Brain pericyte (primary cell): Measurements from ENCODE around the gene CD14.
"Not testable (repeated sequence)": the region's sequence is repeated elsewhere in the genome, so short reads cannot be mapped to it uniquely, and the experiment has no call there.

Experiments
- DNase-seq: peaks from one replicate; pipeline ENCODE4 v3.0.0-alpha.2; 2012; ENCODE audit warnings: low read depth, low spot score

Gene CD14

DNA sequence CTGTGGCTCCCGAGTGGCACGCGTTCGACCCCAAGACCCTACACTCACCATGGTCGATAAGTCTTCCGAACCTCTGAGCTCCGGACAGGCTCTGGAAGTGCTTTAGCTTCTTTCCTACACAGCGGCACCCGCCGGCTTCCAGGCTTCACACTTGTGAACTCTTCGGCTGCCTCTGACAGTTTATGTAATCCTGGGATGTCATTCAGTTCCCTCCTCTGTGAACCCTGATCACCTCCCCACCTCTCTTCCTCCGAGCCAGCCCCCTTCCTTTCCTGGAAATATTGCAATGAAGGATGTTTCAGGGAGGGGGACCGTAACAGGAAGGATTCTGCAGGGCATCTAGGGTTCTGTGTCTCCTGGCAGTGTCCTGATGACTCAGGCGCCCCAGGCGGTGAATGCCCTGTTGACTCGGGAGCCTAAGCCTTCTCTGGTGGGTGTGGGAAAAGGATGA, at the start of gene CD14:
CD14 (minus strand) TSS at position 155 of the 451 bp plus-strand sequence; CDS start at position 51, 104 bp downstream.
- DNase-seq: no peak

- no peak for DNase-seq
These were observed 46.0 kb upstream of the CD14 start for GRCh38 chr5:140678993-140679392.

DNA sequence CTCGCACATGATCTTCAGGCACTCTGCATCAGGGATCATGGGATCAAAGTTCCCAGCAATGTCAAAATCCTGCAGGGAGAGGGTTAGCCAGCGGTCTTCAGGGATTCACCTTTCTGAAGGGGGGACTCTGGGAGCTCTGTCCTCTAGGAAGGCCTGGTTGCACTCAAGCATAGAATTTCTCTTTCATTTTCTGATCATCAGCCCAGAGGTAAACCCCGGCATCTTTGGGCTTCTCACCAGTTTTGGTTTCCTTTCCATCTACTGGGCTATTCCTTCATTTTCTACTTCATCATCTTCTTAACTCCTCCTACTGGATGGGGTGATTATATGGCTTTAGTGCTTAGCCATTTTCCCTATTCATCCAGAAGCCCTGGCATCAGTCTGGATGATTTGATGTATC, 45.0 kb upstream of the CD14 start:
- no peak for DNase-seq

- DNase-seq: no peak
These were observed 41.7 kb upstream of the CD14 start for GRCh38 chr5:140674629-140675028.

DNA sequence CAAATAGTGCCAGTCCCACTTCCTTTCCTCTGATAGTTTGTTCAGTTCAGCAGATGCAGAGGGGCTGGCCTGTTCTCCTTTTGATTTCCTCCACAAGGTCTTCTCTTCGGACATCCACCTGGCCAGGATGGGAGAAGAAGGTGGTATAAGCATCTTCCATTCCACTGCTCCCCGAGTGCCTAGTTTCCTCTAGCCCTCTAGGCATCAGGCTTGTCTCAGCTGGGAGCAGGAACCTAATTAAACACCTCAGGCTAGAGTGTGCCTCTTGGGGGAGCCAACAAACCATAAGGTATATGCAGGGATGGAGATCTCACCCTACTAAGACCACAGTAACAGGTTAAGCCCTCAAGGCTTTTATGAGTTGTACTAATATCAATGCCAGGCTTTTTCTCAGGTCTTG, 41.2 kb upstream of the CD14 start:
- no peak for DNase-seq

DNA sequence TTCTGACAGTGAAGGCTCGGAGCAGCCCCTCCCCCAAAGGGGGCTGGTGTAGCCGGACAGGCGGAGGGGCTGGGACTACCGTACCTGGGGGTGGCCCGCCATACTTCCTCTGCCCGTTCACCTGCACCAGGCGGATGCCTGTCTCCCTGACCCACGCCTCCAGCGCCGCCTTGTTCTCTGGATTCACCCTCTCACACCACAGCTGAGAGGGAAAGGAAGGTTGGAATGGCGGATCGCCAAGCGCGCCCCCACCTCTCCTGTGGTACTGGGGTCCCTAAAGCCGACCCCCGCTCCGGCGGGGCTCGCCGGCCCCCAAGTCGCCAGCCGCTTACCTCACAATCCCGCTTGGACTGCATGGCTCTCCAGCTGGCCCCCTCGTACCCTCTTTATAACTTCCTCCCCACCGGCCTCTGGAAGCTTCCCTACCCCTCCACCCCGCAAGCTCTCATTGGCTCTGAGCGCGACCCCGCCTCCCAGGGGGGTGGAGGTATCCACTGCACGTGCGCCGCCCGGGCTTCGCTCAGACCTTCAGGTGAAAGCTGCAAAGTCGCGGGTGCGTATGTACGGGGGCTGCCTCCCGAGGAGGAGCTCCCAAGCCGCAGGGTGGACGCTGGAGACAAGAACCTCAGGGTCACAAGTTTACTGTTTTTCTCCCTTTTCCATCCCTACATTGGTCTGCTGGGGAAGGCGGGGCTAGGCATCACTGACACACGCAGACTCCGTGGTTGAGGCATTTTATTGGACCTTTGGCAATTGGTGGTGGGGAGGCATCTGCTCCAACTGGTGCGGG, 40.4 kb upstream of the CD14 start, which contains the start of gene DND1:
DND1 (minus strand) TSS at position 390 of the 790 bp plus-strand sequence; CDS start at position 356, 34 bp downstream.
- DNase-seq: no peak

DNA sequence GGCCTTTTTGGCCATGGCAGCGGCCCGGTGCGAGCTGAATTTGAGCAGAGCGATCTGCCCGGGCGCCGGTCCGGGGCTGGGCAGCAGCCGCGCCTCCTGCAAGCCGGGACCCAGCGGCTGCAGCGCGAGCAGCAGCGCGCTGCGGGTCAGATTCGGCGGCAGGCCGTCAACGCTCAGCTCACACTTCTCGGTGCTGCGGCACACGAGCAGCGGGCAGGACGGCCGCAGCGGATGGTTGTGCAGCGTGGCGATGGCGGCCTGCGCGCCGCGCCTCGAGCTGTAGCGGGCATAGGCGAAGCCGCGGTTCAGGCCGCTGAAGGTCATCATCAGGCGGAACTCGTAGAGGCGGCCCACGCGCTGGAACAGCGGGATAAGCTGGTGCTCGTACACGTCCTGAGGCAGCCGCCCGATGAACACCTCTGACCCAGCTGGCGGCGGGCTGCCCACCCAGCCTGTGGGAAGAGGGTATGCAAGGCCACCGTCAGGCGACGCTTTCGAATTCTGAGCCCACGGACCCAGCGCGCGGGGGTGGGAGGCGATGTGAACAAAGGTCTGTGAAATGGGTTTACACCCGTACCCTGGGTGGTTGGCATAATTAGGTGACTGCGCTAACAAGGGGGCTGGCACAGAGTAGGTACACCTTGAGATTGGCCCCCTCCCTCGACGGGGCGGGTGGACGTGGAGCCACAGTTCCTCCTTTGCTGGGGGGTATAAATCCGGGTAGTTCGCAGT, 39.6 kb upstream of the CD14 start:
- no peak for DNase-seq

DNA sequence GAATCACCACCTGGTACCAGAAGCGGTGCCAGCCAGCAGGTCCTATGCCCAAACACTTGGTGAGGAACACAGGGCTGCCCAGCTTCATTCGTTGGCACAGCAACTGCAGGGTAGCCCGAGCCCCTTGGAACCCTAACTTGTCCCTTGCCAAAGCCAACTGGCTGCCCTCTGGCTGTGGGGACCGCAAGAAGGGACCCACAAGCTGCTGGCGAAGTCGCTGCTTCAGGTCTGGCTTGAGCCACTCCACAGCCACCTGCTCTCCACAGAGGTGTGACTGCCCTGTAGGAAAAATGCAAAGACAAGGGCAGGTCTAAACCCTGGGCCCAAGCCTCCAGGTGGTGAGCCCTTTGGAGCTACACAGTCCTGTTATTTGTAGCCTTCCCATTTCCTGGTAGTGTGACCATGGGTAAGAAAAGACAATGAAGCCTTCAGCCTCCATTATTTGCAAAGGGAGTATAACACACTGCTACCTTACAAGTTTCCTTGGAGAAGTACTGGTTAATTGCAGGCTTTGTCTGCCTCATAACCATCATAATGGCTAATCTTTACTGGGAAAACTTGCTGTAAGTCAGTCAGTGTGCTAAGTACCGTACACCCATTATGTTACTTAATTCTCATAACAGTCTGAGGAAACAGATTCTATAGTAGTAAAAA, 38.6 kb upstream of the CD14 start:
- no peak for DNase-seq

DNA sequence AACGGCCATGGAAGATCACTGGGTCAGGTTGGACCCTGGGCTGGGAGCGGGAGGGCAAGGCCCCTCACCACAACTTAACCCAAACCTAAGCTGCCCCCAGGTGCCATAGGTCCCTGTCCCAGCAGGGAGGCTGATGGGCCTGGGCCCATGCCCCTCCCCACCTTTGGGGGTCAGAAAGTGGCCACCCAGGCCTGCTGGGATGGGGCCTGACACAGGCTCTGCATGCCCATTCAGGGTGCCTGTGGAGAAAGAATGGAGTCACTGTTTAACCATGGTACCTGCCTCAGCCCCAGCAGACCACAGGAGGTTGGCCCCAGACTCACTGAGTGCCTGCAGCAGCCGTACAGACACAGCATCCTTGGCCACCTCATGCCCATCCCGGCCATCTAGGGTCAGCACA, 38.1 kb upstream of the CD14 start:
- not testable (repeated sequence) for DNase-seq

- DNase-seq: peak; percentile 58
These were observed 31.6 kb upstream of the CD14 start, which contains the start of gene WDR55 for GRCh38 chr5:140664359-140665119. Gene WDR55 (plus strand): TSS chr5:140664904. CDS start chr5:140664913, 9 bp downstream.

GRCh38 chr5:140664030-140664358, 31.0 kb upstream of the CD14 start:
- DNase-seq: no peak

DNA sequence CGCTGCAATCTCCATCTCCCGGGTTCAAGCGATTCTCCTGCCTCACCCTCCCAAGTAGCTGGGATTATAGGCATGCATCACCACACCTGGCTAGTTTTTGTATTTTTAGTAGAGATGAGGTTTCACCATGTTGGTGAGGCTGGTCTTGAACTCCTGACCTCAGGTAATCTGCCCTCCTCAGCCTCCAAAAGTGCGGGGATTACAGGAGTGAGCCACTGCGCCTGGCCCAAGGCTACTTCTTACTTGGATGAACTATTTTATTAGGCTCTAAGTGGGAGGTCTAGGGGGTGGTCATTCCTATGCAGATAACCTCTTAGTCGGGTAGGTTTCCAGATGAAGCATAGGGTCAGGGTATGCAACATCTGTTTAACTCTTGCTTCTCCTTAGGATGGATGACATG, 27.4 kb upstream of the CD14 start:
- not testable (repeated sequence) for DNase-seq

DNA sequence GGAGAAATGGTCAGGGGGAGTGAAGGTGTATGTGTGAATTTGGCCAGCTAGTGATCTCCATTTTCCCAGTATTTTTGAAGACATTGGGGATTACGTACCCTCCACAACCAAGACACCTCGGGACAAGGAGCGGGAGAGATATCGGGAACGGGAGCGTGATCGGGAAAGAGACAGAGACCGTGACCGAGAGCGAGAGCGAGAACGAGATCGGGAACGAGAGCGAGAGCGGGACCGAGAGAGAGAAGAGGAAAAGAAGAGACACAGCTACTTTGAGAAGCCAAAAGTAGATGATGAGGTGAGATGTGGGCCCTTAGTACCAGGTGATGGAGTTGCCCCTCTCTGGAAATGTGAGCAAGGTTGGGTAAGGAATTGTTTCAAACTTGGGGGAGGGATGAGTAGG, 25.9 kb upstream of the CD14 start:
- DNase-seq: no peak

GRCh38 chr5:140647042-140647419, 14.1 kb upstream of the CD14 start:
- DNase-seq: no peak

DNA sequence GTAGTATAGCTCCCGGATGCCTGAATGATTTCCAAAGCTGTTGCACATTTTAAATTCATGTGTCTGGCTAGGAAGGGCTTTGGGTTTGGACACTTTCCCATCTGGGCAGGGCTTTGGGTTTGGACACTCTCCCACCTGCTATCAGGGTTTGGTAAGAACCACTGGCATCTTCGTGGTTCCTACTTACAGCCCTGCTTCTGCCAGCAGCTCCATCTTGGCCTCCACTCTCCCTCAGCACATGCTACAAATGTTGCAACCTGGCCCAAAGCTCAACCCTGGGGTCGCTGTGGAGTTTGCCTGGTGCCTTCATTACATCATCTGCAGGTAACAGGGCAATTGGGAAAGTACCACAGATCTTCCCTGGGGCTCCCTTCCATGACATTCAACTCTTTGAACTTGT, 9.7 kb upstream of the CD14 start:
- no peak for DNase-seq

DNA sequence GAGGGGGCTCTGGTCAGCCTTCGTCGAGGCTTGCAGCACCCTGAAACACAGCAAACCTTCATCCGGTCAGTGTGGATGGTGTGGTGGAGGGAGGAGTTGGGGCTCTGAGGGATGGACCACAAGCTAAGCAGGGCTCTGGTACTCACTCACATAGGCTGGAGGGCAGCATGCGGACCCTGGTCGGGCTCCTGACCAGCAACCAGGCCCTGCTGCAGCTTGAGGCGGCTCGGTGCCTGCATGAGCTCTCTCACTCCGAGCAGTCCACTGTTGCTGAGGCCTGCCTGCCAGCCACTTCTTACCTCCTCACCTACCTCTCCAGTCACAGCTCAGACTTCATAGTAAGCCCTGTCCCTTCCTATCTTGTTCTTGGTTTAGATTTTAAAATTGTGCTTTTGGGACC, 8.7 kb upstream of the CD14 start:
- DNase-seq: no peak

DNA sequence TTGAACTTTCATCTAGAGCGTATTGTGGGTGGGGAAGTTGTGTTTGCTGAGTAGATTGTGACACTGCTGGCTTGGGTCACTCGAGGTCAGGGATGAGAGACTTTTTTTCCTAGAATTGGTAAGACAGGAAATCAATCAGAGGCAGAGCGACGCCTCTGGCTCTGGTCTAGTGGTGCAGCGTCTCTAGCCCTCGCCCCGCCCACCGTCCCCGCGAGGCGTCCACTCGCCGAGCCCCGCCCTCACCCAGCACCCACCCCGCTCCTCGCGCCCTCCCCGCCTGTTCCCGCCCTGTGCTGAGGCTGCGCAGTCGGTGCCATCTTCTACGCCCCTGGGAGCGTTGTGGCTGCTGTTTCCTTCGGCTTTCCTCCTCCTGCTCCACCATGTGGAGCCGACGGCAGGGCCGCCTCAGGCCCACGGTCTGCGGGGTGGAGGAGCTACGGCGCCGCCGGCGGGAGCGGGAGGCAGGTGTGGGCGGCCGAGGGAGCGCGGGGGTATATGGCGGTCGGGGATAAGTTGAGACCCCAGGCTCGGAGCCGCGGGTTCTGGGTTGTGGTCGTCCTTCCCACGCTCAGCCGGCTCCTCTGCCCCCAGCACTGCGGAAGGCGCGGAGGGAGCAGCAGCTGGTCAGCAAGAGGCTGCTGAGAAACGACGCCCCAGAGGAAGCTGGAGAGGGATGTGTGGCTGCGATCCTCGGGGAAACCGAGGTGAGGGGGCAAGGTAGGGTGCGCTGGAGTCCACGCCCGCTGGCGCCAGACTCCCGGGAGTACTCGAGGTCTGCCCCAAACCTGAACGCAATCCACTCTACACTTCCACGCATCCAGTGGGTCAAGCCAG, 6.4 kb upstream of the CD14 start, which contains the start of gene TMCO6:
TMCO6 (plus strand) TSS at position 304 of the 834 bp plus-strand sequence; CDS start at position 381, 77 bp downstream.
- peak; percentile 81 for DNase-seq

GRCh38 chr5:140638898-140639147, 5.8 kb upstream of the CD14 start:
- DNase-seq: not testable (repeated sequence)

- DNase-seq: no peak
These were observed 4.6 kb upstream of the CD14 start for GRCh38 chr5:140637371-140638100.
